Effector memory CD4-positive, alpha-beta T cell (primary cell): ENCODE data around the gene ARSK.
"Not testable (repeated sequence)": the region's sequence is repeated elsewhere in the genome, so short reads cannot be mapped to it uniquely, and the experiment has no call there.

ENCODE experiments used
- DNase-seq, 3 donors: peaks; one replicate each; pipeline ENCODE4 v3.0.0-alpha.2; 2020
- H3K27ac ChIP-seq: 2 replicates; pipeline ENCODE4 v1.7.0; 2013; ENCODE audit warnings: mild to moderate bottlenecking, low read length, moderate library complexity; ENCODE audit not compliant: insufficient read depth, poor library complexity, severe bottlenecking
- H3K27me3 ChIP-seq: replicated peaks from 2 replicates; pipeline ENCODE4 v1.7.0; 2013; ENCODE audit warnings: mild to moderate bottlenecking, low read length; ENCODE audit not compliant: insufficient read depth, control insufficient read depth, poor library complexity, severe bottlenecking
- H3K36me3 ChIP-seq: 2 replicates; pipeline ENCODE4 v1.7.0; 2013; ENCODE audit warnings: mild to moderate bottlenecking, low read length, moderate library complexity; ENCODE audit not compliant: control insufficient read depth, insufficient read depth
- H3K4me1 ChIP-seq: 2 replicates; pipeline ENCODE4 v1.7.0; 2013; ENCODE audit warnings: low read length, mild to moderate bottlenecking; ENCODE audit not compliant: control insufficient read depth, insufficient read depth, poor library complexity, severe bottlenecking
- H3K4me3 ChIP-seq: 2 replicates; pipeline ENCODE4 v1.7.0; 2013; ENCODE audit warnings: low read length, low read depth, mild to moderate bottlenecking; ENCODE audit not compliant: insufficient read depth, poor library complexity, severe bottlenecking
- H3K9me3 ChIP-seq: 2 replicates; pipeline ENCODE4 v1.7.0; 2013; ENCODE audit warnings: mild to moderate bottlenecking, low read length, moderate library complexity; ENCODE audit not compliant: control insufficient read depth

ARSK gene

DNA sequence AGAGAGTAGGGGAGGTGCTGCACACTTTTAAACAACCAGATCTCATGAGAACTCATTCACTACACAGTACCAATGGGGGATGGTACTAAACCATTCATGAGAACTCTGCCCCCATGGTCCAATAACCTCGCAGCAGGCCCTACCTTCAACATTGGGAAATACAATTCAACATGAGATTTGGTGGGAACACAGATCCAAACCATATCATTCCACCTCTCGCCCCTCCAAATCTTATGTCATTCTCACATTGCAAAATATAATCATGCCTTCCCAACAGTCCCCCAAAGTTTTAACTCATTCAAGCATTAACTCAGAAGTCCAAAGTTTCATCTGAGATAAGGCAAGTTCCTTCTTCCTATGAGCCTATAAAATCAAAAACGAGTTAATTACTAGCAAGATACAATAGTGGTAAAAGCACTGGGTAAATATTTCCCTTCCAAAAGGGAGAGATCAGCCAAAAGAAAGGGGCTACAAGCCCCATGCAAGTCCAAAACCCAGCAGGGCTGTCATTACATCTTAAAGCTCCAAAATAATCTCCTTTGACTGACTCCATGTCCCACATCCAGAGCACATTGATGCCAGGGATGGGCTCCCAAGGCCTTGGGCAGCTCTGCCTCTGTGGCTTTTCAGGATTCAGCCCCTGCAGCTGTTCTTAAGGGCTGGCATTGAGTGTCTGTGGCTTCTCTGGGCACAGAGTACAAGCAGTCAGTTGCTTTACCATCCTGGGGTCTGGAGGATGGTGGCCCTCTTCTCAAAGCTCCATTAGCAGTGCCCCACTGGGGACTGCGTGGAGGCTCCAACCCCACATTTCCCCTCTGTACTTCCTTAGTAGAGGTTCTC, 73.3 kb downstream of the ARSK start:
- Histone ChIP-seq H3K4me3 (no peak overlapping the region), H3K4me1 (peaks cover 16% of the 10 kb centered on the region), H3K27ac (no peak overlapping the region), H3K36me3 (no peaks in the 10 kb centered on the region), H3K27me3 (no peaks in the 10 kb centered on the region), H3K9me3 (no peaks in the 10 kb centered on the region)
- no peak for DNase-seq

DNA sequence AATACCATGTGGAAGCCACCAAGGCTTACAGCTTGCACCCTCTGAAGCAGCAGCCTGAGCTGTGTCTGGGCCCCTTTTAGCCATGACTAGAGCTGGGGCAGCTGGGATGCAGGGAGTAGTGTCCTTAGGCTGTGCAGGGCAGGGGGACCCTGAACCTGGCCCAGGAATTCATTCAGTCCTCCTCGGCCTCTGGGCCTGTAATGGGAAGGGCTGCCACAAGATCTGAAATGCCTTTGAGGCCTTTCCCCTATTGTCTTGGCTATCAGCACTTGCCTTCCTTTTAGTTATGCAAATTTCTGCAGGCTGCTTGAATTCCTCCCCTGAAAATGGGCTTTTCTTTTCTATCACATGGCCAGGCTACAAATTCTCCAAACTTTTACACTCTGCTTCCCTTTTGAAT, 74.0 kb downstream of the ARSK start:
- Histone ChIP-seq H3K9me3 (no peaks in the 10 kb centered on the region), H3K4me1 (peaks cover 11% of the 10 kb centered on the region)

GRCh38 chr5:95630394-95630917, 75.6 kb downstream of the ARSK start:
- H3K27me3 ChIP-seq, result no peaks in the 10 kb centered on the region
- no peaks in the 10 kb centered on the region for H3K36me3 ChIP-seq
- no peak overlapping the region for H3K27ac ChIP-seq
- H3K9me3 ChIP-seq, result no peaks in the 10 kb centered on the region
- DNase-seq, result no peak
- H3K4me3 ChIP-seq, result no peak overlapping the region
- H3K4me1 ChIP-seq, result no peaks in the 10 kb centered on the region

More for the DNA sequence above, 74.0 kb downstream of the ARSK start:
- DNase-seq, result no peak
- no peak overlapping the region for H3K27ac ChIP-seq
- no peaks in the 10 kb centered on the region for H3K36me3 ChIP-seq
- no peaks in the 10 kb centered on the region for H3K27me3 ChIP-seq
- H3K4me3 ChIP-seq, result no peak overlapping the region

- peak overlapping the region; percentile 54 for H3K27ac ChIP-seq
- H3K27me3 ChIP-seq, result no peaks in the 10 kb centered on the region
- no peaks in the 10 kb centered on the region for H3K36me3 ChIP-seq
- no peaks in the 10 kb centered on the region for H3K9me3 ChIP-seq
- H3K4me3 ChIP-seq, result no peak overlapping the region
- H3K4me1 ChIP-seq, result no peaks in the 10 kb centered on the region
- no peak for DNase-seq
Observed at GRCh38 chr5:95631255-95631958, 76.5 kb downstream of the ARSK start.

- peak; percentile 59 to 66 (median 62) for DNase-seq
- Histone ChIP-seq H3K4me1 (no peaks in the 10 kb centered on the region), H3K27me3 (no peaks in the 10 kb centered on the region), H3K27ac (peak overlapping the region; percentile 54), H3K36me3 (no peaks in the 10 kb centered on the region), H3K9me3 (no peaks in the 10 kb centered on the region), H3K4me3 (no peak overlapping the region)
Observed at GRCh38 chr5:95631991-95632675, 77.2 kb downstream of the ARSK start.

GRCh38 chr5:95632942-95633341, 78.0 kb downstream of the ARSK start:
- H3K27ac ChIP-seq, H3K9me3 ChIP-seq, DNase-seq, H3K36me3 ChIP-seq, H3K27me3 ChIP-seq, H3K4me3 ChIP-seq, H3K4me1 ChIP-seq: not testable (repeated sequence)

DNA sequence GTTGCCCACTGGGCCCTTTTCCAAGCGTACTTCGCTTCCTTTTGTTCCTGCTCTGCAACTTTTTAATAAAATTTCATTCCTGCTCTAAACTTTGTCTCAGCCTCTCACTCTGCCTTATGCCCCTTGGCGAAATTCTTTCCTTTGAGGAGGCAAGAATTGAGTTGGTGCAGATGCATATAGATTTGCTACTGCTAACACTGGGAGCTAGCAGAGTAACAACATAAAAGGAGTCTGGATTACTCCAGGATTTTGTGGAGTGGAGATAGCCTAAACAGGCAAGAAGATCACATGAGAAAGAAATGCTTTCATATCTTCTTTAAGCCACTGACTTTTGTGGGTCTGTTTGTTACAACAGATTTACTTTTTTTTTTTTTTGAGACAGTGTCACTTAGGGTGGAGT, 78.8 kb downstream of the ARSK start:
- Histone ChIP-seq H3K4me1 (no peaks in the 10 kb centered on the region), H3K27ac (no peak overlapping the region), H3K36me3 (no peaks in the 10 kb centered on the region)

DNA sequence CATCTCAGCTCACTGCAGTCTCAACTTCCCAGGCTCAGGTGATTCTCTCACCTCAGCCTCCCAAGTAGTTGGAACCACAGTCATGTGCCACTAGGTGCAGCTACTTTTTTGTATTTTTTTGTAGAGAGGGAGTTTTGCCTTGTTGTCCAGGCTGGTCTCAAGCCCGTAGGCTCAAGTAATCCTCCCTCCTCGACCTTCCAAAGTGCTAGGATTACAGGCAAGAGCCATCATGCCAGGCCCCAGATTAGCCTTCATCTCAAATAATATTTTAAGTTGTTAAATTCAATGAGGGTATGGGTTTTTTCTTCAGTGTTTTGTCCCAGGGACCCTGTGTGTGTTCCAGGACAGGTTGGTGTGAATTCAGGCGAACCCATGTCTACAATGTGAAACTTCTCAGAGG, 79.2 kb downstream of the ARSK start:
- Histone ChIP-seq H3K27me3 (no peaks in the 10 kb centered on the region), H3K4me1 (no peaks in the 10 kb centered on the region), H3K9me3 (no peaks in the 10 kb centered on the region), H3K27ac (no peak overlapping the region), H3K4me3 (no peak overlapping the region), H3K36me3 (no peaks in the 10 kb centered on the region)
- no peak for DNase-seq

More for the DNA sequence above, 78.8 kb downstream of the ARSK start:
- H3K27me3 ChIP-seq, result no peaks in the 10 kb centered on the region
- H3K4me3 ChIP-seq, result no peak overlapping the region
- H3K9me3 ChIP-seq, result no peaks in the 10 kb centered on the region
- DNase-seq, result no peak

- DNase-seq, result no peak
- Histone ChIP-seq H3K27ac (no peak overlapping the region), H3K4me1 (no peaks in the 10 kb centered on the region), H3K27me3 (no peaks in the 10 kb centered on the region), H3K9me3 (no peaks in the 10 kb centered on the region), H3K36me3 (no peaks in the 10 kb centered on the region), H3K4me3 (no peak overlapping the region)
Observed at GRCh38 chr5:95638632-95639031, 83.7 kb downstream of the ARSK start.
